ENCODE results near the gene TXNDC16. TPM values are rescaled to one million over a fixed set of nuclear protein-coding genes. Genes with fewer than 3 reads are reported as not detected.

The TXNDC16 gene
- total and polyA plus RNA-seq, 9 of the 15 experiments (the other 6 are each of a cell fraction or from before 2014, with no cell fraction given), result 1.8 to 6.2 (median 4.9) TPM

- TF ChIP-seq EHMT2 (IDR thresholded peaks at IDR 0.05), result no peak
- TF ChIP-seq ZBTB17 (CRISPR knock-in tag; IDR thresholded peaks at IDR 0.05), result no peak
- TF ChIP-seq MCM7 (IDR thresholded peaks at IDR 0.05), result no peak
- H3K9me3 ChIP-seq (replicated peaks; ENCODE audit: control insufficient read depth, insufficient read depth, low read depth, low read length), result no peaks in the 10 kb centered on the region
- H2AFZ ChIP-seq (ENCODE audit: low read depth, low read length), result no peak overlapping the region
- FAIRE-seq (no peak), DNase-seq (ENCODE audit: extremely low read depth in 1 of 4, low spot score in 3 of 4) (no peak), ATAC-seq (no peak)
- no peaks in the 10 kb centered on the region for H3K9me1 ChIP-seq (ENCODE audit: control insufficient read depth, insufficient read depth, low read length)
- H3K27ac ChIP-seq (ENCODE audit: extremely low read depth, low read depth, low read length), result no peak overlapping the region
- H3K9ac ChIP-seq (ENCODE audit: insufficient read depth in 1 of 2, low read depth in 2 of 2, low read length in 2 of 2), result no peak overlapping the region
- H3K4me2 ChIP-seq (ENCODE audit: insufficient read depth, low read length), result no peak overlapping the region
- no peaks in the 10 kb centered on the region for H4K20me1 ChIP-seq (replicated peaks; ENCODE audit: control insufficient read depth, insufficient read depth, low read length)
- H3K4me1 ChIP-seq (replicated peaks in 1 of 2; ENCODE audit: control insufficient read depth in 2 of 2, insufficient read depth in 2 of 2, low read length in 2 of 2), result no peaks in the 10 kb centered on the region
- H3K79me2 ChIP-seq (ENCODE audit: control insufficient read depth, insufficient read depth, low read length), result no peaks in the 10 kb centered on the region
- CTCF ChIA-PET (ENCODE audit: low intra/inter-chr PET ratio), result no interaction called here
- 0 out of 3 replicates have a peak, but pooled peaks cover 3% of the 10 kb centered on the region for H3K36me3 ChIP-seq (ENCODE audit: control insufficient read depth, insufficient read depth, low read length)
- POLR2A ChIA-PET, result no interaction called here
- WGBS (ENCODE audit: insufficient coverage, low coverage, missing lambda C conversion rate), result 57% methylated on average over 4 of the region's 4 CpGs
- no TSS peak for BruUV-seq (replicated peaks)
- in situ Hi-C loops (cut with MboI), result no loop called here
- H3K4me3 ChIP-seq, result no peak overlapping the region
- intact Hi-C loops (cut with micrococcal nuclease), result no loop called here
- H3K27me3 ChIP-seq (ENCODE audit: control insufficient read depth in 2 of 2, insufficient read depth in 2 of 2, low read length in 2 of 2), result no peaks in the 10 kb centered on the region
Observed at GRCh38 chr14:52485350-52485960, 66.8 kb downstream of the TXNDC16 start.

- intact Hi-C loops (cut with micrococcal nuclease), result no loop called here
Observed at GRCh38 chr14:52481864-52482263, 70.4 kb downstream of the TXNDC16 start.

More at GRCh38 chr14:52481864-52482263, 70.4 kb downstream of the TXNDC16 start:
- Histone ChIP-seq H3K4me2 (ENCODE audit: insufficient read depth, low read length) (no peak overlapping the region), H2AFZ (ENCODE audit: low read depth, low read length) (no peak overlapping the region), H4K20me1 (replicated peaks; ENCODE audit: control insufficient read depth, insufficient read depth, low read length) (no peaks in the 10 kb centered on the region), H3K4me1 (replicated peaks in 1 of 2; ENCODE audit: control insufficient read depth in 2 of 2, insufficient read depth in 2 of 2, low read length in 2 of 2) (no peaks in the 10 kb centered on the region), H3K27me3 (ENCODE audit: control insufficient read depth in 2 of 2, insufficient read depth in 2 of 2, low read length in 2 of 2) (no peaks in the 10 kb centered on the region), H3K9me1 (ENCODE audit: control insufficient read depth, insufficient read depth, low read length) (no peaks in the 10 kb centered on the region), H3K9me3 (replicated peaks; ENCODE audit: control insufficient read depth, insufficient read depth, low read depth, low read length) (no peaks in the 10 kb centered on the region), H3K79me2 (ENCODE audit: control insufficient read depth, insufficient read depth, low read length) (no peaks in the 10 kb centered on the region), H3K36me3 (ENCODE audit: control insufficient read depth, insufficient read depth, low read length) (no peaks in the 10 kb centered on the region), H3K27ac (ENCODE audit: extremely low read depth, low read depth, low read length) (no peak overlapping the region), H3K4me3 (no peak overlapping the region), H3K9ac (ENCODE audit: insufficient read depth in 1 of 2, low read depth in 2 of 2, low read length in 2 of 2) (no peak overlapping the region)
- CTCF ChIA-PET (ENCODE audit: low intra/inter-chr PET ratio), result no interaction called here
- POLR2A ChIA-PET, result no interaction called here
- DNase-seq (ENCODE audit: extremely low read depth in 1 of 4, low spot score in 3 of 4), result no peak
- in situ Hi-C loops (cut with MboI), result no loop called here
- no TSS peak for BruUV-seq (replicated peaks)
- FAIRE-seq, result no peak
- TF ChIP-seq HNRNPH1 (optimal IDR thresholded peaks at IDR 0.05; ENCODE audit: low read depth, low read length) (no peak), ZNF436 (CRISPR knock-in tag; IDR thresholded peaks at IDR 0.05) (no peak), ZNF263 (CRISPR knock-in tag; IDR thresholded peaks at IDR 0.05; ENCODE audit: borderline replicate concordance) (no peak), ZNF408 (CRISPR knock-in tag; IDR thresholded peaks at IDR 0.05; ENCODE audit: low read depth) (no peak), TRIM24 (IDR thresholded peaks at IDR 0.05) (no peak), ZNF830 (CRISPR knock-in tag; IDR thresholded peaks at IDR 0.05) (no peak), IRF1 (CRISPR knock-in tag; IDR thresholded peaks at IDR 0.05; ENCODE audit: borderline replicate concordance) (no peak), DIDO1 (tag; IDR thresholded peaks at IDR 0.05; ENCODE audit: low read depth) (no peak), ATF1 (CRISPR knock-in tag; IDR thresholded peaks at IDR 0.05) (no peak), ATF1 (tag; IDR thresholded peaks at IDR 0.05) (no peak), THAP7 (CRISPR knock-in tag; IDR thresholded peaks at IDR 0.05) (no peak), ZNF23 (CRISPR knock-in tag; IDR thresholded peaks at IDR 0.05) (no peak)
- no peak for ATAC-seq

All from K562 (cell line).